ENCODE measurements around the gene TOMM70. TPM values are rescaled to one million over a fixed set of nuclear protein-coding genes. Genes with fewer than 3 reads are reported as not detected.

TOMM70 gene
- total RNA-seq (2014; rRNA removed; shearing (Covaris generic)) = 67.7 and 72.8 TPM in 2 replicates

GRCh38 chr3:100400780-100401673, at the start of gene TOMM70, which contains the start of gene LNP1:
Gene TOMM70 (minus strand): TSS chr3:100401089. CDS start chr3:100400949, 140 bp downstream.
Gene LNP1 (plus strand): TSS chr3:100401539. CDS start chr3:100429730, 28,191 bp downstream.

GRCh38 chr3:100334488-100335351, 66.2 kb downstream of the TOMM70 start, which contains the start of gene NIT2:
Gene NIT2 (plus strand): TSS chr3:100334757. CDS start chr3:100334792, 35 bp downstream.

Other genes starting within 250 kb of the TOMM70 start
- 16.5 and 23.6 TPM in 2 replicates for gene TBC1D23, start 140.1 kb downstream of the TOMM70 start, total RNA-seq (2014; rRNA removed; shearing (Covaris generic))
- gene NIT2, start 66.3 kb downstream of the TOMM70 start, total RNA-seq (2014; rRNA removed; shearing (Covaris generic)) = 33.3 and 39.3 TPM in 2 replicates
- 2.9 and 3.8 TPM in 2 replicates for gene LNP1, start 450 bp upstream of the TOMM70 start, total RNA-seq (2014; rRNA removed; shearing (Covaris generic))
- 0.82 and 1.4 TPM in 2 replicates for gene TMEM45A, start 91.5 kb upstream of the TOMM70 start, total RNA-seq (2014; rRNA removed; shearing (Covaris generic))
- gene ADGRG7, start 208.5 kb upstream of the TOMM70 start, total RNA-seq (2014; rRNA removed; shearing (Covaris generic)) = not detected in 2 replicates